Thyroid gland (tissue), 4 donors: ENCODE data around the gene ZNF407. TPM values are rescaled to one million over a fixed set of nuclear protein-coding genes. Genes with fewer than 3 reads are reported as not detected.

ENCODE experiments used
- DNase-seq, 2 donors: peaks; one replicate each; pipeline ENCODE4 v3.0.0-alpha.2; 2019
- H3K27ac ChIP-seq, 3 donors: fragments of 200-600 bp; sonication (generic); 1 replicate in 2 of 3; 2 replicates in 1 of 3; pipeline ENCODE4 v1.5.1; 2016 to 2019; ENCODE audit warnings: mild to moderate bottlenecking in 1 of 3, moderate library complexity in 1 of 3
- H3K27me3 ChIP-seq: fragments of 200-600 bp; sonication (generic); one replicate; pipeline ENCODE4 v1.5.1; 2019
- H3K36me3 ChIP-seq, 2 donors: fragments of 200-600 bp; sonication (generic); one replicate each; pipeline ENCODE4 v1.5.1; 2016 to 2019
- H3K4me1 ChIP-seq, 2 donors: fragments of 200-600 bp; sonication (generic); one replicate each; pipeline ENCODE4 v1.5.1; 2017 to 2019
- H3K4me3 ChIP-seq, 3 donors: fragments of 200-600 bp; sonication (generic); replicated peaks in 1 of 3; 1 replicate in 2 of 3; 2 replicates in 1 of 3; pipeline ENCODE4 v1.5.1; 2016; ENCODE audit warnings: mild to moderate bottlenecking in 1 of 3
- H3K9me3 ChIP-seq: fragments of 200-600 bp; sonication (generic); one replicate; pipeline ENCODE4 v1.5.1; 2017
- POLR2A ChIP-seq, 2 donors: fragments of 450-650 bp; IDR thresholded peaks; one replicate each; pipeline ENCODE4 v1.6.1; 2017; ENCODE audit warnings: antibody characterized with exemption in 2 of 2, mild to moderate bottlenecking in 2 of 2, moderate library complexity in 1 of 2
- WGBS, 2 donors: methylation state at CpG; one replicate each; pipeline ENCODE4 v1.1.5; 2017; 5-methylcytosine and 5-hydroxymethylcytosine counted together
- intact Hi-C: fragments of 100-400 bp; cut with DNase I; formaldehyde crosslinking; loops from one replicate; pipeline ENCODE4 v1.15.1; 2023
- total RNA-seq, 4 donors: library from RNA; depleted of rRNA; stranded (reverse); fragments of >200 nt; gene quantifications; one replicate each; pipeline ENCODE4 v1.2.3, GENCODE V29; 2016
- TF ChIP-seq, protein P1 (sequence below), 6 experiments: fragments of 200-600 bp in 3 of 6; fragments of 450-650 bp in 3 of 6; sonication (generic) in 3 of 6; IDR thresholded peaks; one replicate each; pipeline ENCODE4 v1.5.1; 2016 to 2019; ENCODE audit warnings: antibody characterized with exemption in 6 of 6, mild to moderate bottlenecking in 2 of 6, inconsistent platforms in 1 of 6, moderate library complexity in 1 of 6

The ZNF407 gene
- total RNA-seq, 4 donors from 2014 or later: 20.2 to 40.0 (median 26.4) TPM

DNA sequence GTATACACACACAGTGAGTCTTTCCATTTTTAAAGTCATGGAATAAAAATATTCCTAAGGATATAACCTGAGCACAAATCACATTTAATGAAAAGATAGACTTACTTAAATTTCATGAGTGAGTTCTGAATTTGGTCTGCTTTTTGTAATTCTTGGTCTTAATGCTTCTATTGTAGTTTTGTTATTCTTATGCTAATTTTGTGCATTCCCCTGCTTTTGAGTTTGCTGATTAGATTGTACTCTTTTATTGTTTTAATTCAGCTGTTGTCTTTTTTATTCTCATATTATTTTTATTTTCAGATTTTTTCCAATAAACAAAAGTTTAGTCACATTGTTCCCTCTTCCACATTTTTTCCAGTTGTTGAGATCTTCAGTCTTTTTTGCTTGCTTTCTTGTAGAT, 202.4 kb downstream of the ZNF407 start:
- H3K36me3 ChIP-seq: no peaks in the 10 kb centered on the region
- no peak for DNase-seq
- peaks cover 0 to 15% of the 10 kb centered on the region in 2 donors for H3K4me1 ChIP-seq
- no peaks in the 10 kb centered on the region for H3K27me3 ChIP-seq
- no peak overlapping the region for H3K27ac ChIP-seq
- TF ChIP-seq, protein P1, sequence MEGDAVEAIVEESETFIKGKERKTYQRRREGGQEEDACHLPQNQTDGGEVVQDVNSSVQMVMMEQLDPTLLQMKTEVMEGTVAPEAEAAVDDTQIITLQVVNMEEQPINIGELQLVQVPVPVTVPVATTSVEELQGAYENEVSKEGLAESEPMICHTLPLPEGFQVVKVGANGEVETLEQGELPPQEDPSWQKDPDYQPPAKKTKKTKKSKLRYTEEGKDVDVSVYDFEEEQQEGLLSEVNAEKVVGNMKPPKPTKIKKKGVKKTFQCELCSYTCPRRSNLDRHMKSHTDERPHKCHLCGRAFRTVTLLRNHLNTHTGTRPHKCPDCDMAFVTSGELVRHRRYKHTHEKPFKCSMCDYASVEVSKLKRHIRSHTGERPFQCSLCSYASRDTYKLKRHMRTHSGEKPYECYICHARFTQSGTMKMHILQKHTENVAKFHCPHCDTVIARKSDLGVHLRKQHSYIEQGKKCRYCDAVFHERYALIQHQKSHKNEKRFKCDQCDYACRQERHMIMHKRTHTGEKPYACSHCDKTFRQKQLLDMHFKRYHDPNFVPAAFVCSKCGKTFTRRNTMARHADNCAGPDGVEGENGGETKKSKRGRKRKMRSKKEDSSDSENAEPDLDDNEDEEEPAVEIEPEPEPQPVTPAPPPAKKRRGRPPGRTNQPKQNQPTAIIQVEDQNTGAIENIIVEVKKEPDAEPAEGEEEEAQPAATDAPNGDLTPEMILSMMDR (IDR thresholded peaks at IDR 0.05): no peak
- no peak for TF ChIP-seq POLR2A (IDR thresholded peaks at IDR 0.05)
- H3K9me3 ChIP-seq: no peaks in the 10 kb centered on the region
- no peak overlapping the region for H3K4me3 ChIP-seq
- intact Hi-C loops: no loop called here

DNA sequence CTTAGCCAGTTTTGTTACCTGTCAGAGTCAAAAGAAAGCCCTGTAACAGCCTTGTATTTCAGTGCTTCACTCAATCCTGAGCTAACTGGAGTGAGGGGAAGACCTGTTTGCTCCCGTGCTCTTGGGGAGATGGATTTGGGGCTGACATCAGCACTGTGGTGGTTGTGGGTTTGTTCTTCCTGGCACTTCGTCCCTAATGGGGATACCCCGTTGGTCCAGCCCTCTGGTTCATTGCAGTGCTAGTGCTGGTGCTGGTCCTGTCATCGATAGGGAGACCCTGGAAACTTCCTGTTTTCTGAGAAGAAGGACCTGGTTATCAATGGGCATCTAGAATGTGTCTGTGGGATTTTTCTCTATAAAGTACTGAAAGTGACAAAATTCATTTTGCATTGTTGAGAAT, 205.4 kb downstream of the ZNF407 start:
- DNase-seq: no peak
- no peaks in the 10 kb centered on the region for H3K36me3 ChIP-seq
- no peak overlapping the region for H3K27ac ChIP-seq
- H3K27me3 ChIP-seq: no peaks in the 10 kb centered on the region
- WGBS, 2 donors: 82 to 93% methylated on average over 4 of the region's 4 CpGs
- no peaks in the 10 kb centered on the region for H3K9me3 ChIP-seq
- no peak overlapping the region for H3K4me3 ChIP-seq
- intact Hi-C loops: no loop called here
- peaks cover 0 to 15% of the 10 kb centered on the region in 2 donors for H3K4me1 ChIP-seq
- no peak for TF ChIP-seq POLR2A (IDR thresholded peaks at IDR 0.05)
- TF ChIP-seq, protein P1 (IDR thresholded peaks at IDR 0.05): no peak

DNA sequence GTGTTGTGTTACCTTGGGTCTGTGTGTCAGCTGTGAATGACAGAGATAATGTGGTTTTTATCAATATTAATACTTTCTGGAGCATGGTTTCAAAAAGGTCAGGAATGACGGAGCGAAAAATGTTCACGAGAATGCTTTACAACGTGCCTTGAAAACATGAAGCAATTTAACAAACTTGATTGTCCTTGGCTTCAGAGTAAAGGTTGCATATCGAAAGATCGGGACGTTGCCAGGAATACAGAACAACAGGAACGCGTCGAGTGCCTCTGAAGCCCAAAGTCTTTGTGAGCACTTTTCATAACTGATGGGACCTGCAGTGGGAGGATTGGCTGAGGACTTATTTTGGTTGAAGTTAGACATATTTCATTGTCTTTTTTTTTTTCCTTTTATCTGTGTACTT, 206.1 kb downstream of the ZNF407 start:
- Histone ChIP-seq H3K36me3 (no peaks in the 10 kb centered on the region), H3K4me1 (peaks cover 0 to 15% of the 10 kb centered on the region in 2 donors), H3K9me3 (no peaks in the 10 kb centered on the region), H3K27ac (no peak overlapping the region), H3K27me3 (no peaks in the 10 kb centered on the region), H3K4me3 (no peak overlapping the region)
- 76 to 79% methylated on average over 10 of the region's 10 CpGs for WGBS, 2 donors
- no peak for DNase-seq
- intact Hi-C loops: no loop called here
- TF ChIP-seq, protein P1 (IDR thresholded peaks at IDR 0.05): no peak
- no peak for TF ChIP-seq POLR2A (IDR thresholded peaks at IDR 0.05)

DNA sequence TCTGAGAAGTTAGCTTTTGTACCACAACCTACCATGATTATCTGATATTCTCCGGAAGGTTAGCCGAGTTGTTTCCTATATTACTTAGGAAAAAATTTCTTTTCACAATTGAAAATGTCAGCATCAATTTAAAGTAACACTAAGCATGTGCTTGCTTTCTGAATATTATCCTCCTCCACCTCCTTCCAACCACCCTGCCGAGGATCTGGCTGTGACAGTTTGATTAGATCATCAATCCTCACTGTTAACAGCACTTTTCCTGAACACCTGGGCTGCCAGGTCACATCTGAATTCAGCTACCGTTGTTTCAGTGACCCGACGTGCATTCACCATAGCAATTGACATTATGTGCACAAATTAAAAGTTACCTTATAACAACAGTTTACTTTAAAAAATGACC, 207.0 kb downstream of the ZNF407 start:
- no peak for DNase-seq
- intact Hi-C loops: no loop called here
- WGBS, 2 donors: 64 to 68% methylated on average over 6 of the region's 6 CpGs
- no peaks in the 10 kb centered on the region for H3K36me3 ChIP-seq
- H3K9me3 ChIP-seq: no peaks in the 10 kb centered on the region
- H3K4me1 ChIP-seq: peaks cover 0 to 15% of the 10 kb centered on the region in 2 donors
- no peak overlapping the region for H3K27ac ChIP-seq
- no peak overlapping the region for H3K4me3 ChIP-seq
- no peak for TF ChIP-seq POLR2A (IDR thresholded peaks at IDR 0.05)
- TF ChIP-seq, protein P1 (IDR thresholded peaks at IDR 0.05): no peak
- H3K27me3 ChIP-seq: no peaks in the 10 kb centered on the region

DNA sequence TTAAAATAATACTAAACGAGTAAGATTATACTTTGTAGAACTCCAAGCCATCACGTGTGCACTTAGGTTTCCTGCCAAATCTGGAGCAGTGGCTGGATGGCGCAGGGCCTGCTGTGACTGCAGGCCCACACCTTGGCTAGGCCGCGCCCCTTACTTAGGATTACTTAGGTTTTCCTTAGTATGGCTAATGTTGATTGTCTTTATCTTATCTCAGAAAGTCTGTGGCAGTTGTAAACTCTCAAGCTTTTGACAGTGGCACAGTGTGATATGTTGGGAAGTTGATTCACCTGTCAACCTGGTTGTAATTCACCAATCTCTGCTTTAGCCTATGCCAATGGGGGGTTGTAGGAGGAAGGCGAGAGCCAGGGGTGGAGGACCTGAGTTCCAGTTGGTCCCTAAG, 208.4 kb downstream of the ZNF407 start:
- peak overlapping the region in 1 of 3 donors; percentile 15 for H3K27ac ChIP-seq
- H3K4me1 ChIP-seq: peaks cover 0 to 15% of the 10 kb centered on the region in 2 donors
- TF ChIP-seq, protein P1 (IDR thresholded peaks at IDR 0.05): no peak
- no peak for TF ChIP-seq POLR2A (IDR thresholded peaks at IDR 0.05)
- DNase-seq: no peak
- no peaks in the 10 kb centered on the region for H3K36me3 ChIP-seq
- no peaks in the 10 kb centered on the region for H3K27me3 ChIP-seq
- intact Hi-C loops: no loop called here
- H3K4me3 ChIP-seq: no peak overlapping the region
- WGBS, 2 donors: 88 to 89% methylated on average over 6 of the region's 6 CpGs
- no peaks in the 10 kb centered on the region for H3K9me3 ChIP-seq
